Liver (tissue), 9 donors: Measurements from ENCODE around the gene DNAH5. TPM values are rescaled to one million over a fixed set of nuclear protein-coding genes. Genes with fewer than 3 reads are reported as not detected.
"Not testable (repeated sequence)": the region's sequence is repeated elsewhere in the genome, so short reads cannot be mapped to it uniquely, and the experiment has no call there.

ENCODE experiments used
- DNase-seq: peaks from one replicate; pipeline ENCODE4 v3.0.0-alpha.2; 2017; ENCODE audit warnings: low spot score
- H3K27ac ChIP-seq, 2 donors: one replicate each; pipeline ENCODE4 v1.7.0; 2013; ENCODE audit warnings: inconsistent platforms in 2 of 2, low read length in 2 of 2, control low read depth in 1 of 2, low read depth in 1 of 2, mild to moderate bottlenecking in 1 of 2
- H3K27me3 ChIP-seq, 4 donors: one replicate each; pipeline versions ENCODE4 v1.6.1 to v1.7.0; 2013; ENCODE audit warnings: low read length in 3 of 4, inconsistent platforms in 1 of 4, mild to moderate bottlenecking in 1 of 4, moderate library complexity in 1 of 4; ENCODE audit not compliant: control insufficient read depth in 4 of 4, insufficient read depth in 4 of 4
- H3K36me3 ChIP-seq, 4 donors: one replicate each; pipeline versions ENCODE4 v1.6.1 to v1.7.0; 2013; ENCODE audit warnings: low read length in 3 of 4, mild to moderate bottlenecking in 3 of 4, low read depth in 1 of 4, moderate library complexity in 1 of 4; ENCODE audit not compliant: control insufficient read depth in 4 of 4, insufficient read depth in 3 of 4
- H3K4me1 ChIP-seq, 4 donors: one replicate each; pipeline versions ENCODE4 v1.6.1 to v1.7.0; 2013; ENCODE audit warnings: low read length in 3 of 4, mild to moderate bottlenecking in 3 of 4, moderate library complexity in 1 of 4; ENCODE audit not compliant: control insufficient read depth in 4 of 4, insufficient read depth in 4 of 4
- H3K4me3 ChIP-seq, 3 donors: one replicate each; pipeline versions ENCODE4 v1.6.1 to v1.7.0; 2013; ENCODE audit warnings: low read length in 3 of 3, control low read depth in 1 of 3, low read depth in 1 of 3, mild to moderate bottlenecking in 1 of 3
- H3K9ac ChIP-seq, 2 donors: one replicate each; pipeline ENCODE4 v1.7.0; 2013; ENCODE audit warnings: low read length in 2 of 2, mild to moderate bottlenecking in 2 of 2, moderate library complexity in 2 of 2, control low read depth in 1 of 2, low read depth in 1 of 2
- H3K9me3 ChIP-seq, 4 donors: one replicate each; pipeline versions ENCODE4 v1.6.1 to v1.7.0; 2013; ENCODE audit warnings: low read length in 3 of 4; ENCODE audit not compliant: control insufficient read depth in 4 of 4
- ATF3 ChIP-seq: IDR thresholded peaks from 2 replicates; pipeline ENCODE4 v1.6.1; 2016; ENCODE audit warnings: antibody characterized with exemption
- EGR1 ChIP-seq, 2 donors: IDR thresholded peaks; 2 replicates each; pipeline ENCODE4 v1.6.1; 2016 to 2018; ENCODE audit warnings: antibody characterized with exemption in 2 of 2, low read depth in 2 of 2
- HNF4A ChIP-seq, 2 donors: conservative IDR thresholded peaks; 2 replicates each; pipeline ENCODE4 v1.6.1; 2016; ENCODE audit warnings: antibody characterized with exemption in 2 of 2, mild to moderate bottlenecking in 2 of 2
- HNF4G ChIP-seq: IDR thresholded peaks from 2 replicates; pipeline ENCODE4 v1.6.1; 2016; ENCODE audit warnings: antibody characterized with exemption
- JUND ChIP-seq, 2 donors: IDR thresholded peaks; 2 replicates each; pipeline ENCODE4 v1.6.1; 2016; ENCODE audit warnings: antibody characterized with exemption in 2 of 2
- MAX ChIP-seq: IDR thresholded peaks from 2 replicates; pipeline ENCODE4 v1.6.1; 2016; ENCODE audit warnings: antibody characterized with exemption
- NR2F2 ChIP-seq: IDR thresholded peaks from 2 replicates; pipeline ENCODE4 v1.6.1; 2016; ENCODE audit warnings: antibody characterized with exemption
- RAD21 ChIP-seq, 2 donors: IDR thresholded peaks; 2 replicates each; pipeline ENCODE4 v1.6.1; 2016; ENCODE audit warnings: antibody characterized with exemption in 2 of 2, mild to moderate bottlenecking in 2 of 2
- RXRA ChIP-seq, 2 donors: IDR thresholded peaks; 2 replicates each; pipeline ENCODE4 v1.6.1; 2017 to 2018; ENCODE audit warnings: antibody characterized with exemption in 2 of 2, mild to moderate bottlenecking in 1 of 2
- TAF1 ChIP-seq: conservative IDR thresholded peaks from 2 replicates; pipeline ENCODE4 v1.6.1; 2016; ENCODE audit warnings: antibody characterized with exemption, mild to moderate bottlenecking
- YY1 ChIP-seq: IDR thresholded peaks from 2 replicates; pipeline ENCODE4 v1.6.1; 2016; ENCODE audit warnings: antibody characterized with exemption, mild to moderate bottlenecking
- WGBS: extraction: QIAGEN DNeasy Blood & Tissue Kit; methylation state at CpG from one replicate; pipeline ENCODE4 v1.1.7; 2013; 5-methylcytosine and 5-hydroxymethylcytosine counted together
- polyA plus RNA-seq, 2 donors: library from polyadenylated mRNA; stranded (reverse) in 1 of 2; unstranded in 1 of 2; fragments of 200-250 nt in 1 of 2; fragments of >200 nt in 1 of 2; fragmentation: Nextera tagmentation in 1 of 2; extraction: Ambion mirVana in 1 of 2; gene quantifications; one replicate each; pipeline versions ENCODE4 v1.2.1 to v1.2.3, GENCODE V29; 2013 to 2015
- total RNA-seq, 2 donors: library from RNA; depleted of rRNA; stranded (reverse); fragments of >200 nt; gene quantifications; one replicate each; pipeline ENCODE4 v1.2.3, GENCODE V29; 2014
- TF ChIP-seq, protein P1 (sequence below): IDR thresholded peaks from 2 replicates; pipeline ENCODE4 v1.6.1; 2016; ENCODE audit warnings: antibody characterized with exemption, mild to moderate bottlenecking
- donor health status: healthy.
- donor health status: healthy.
- donor health status: healthy.
- donor health status: healthy.
- donor health status: healthy.

DNAH5 gene
- total and polyA plus RNA-seq, 4 donors, result 0.19 to 14.8 (median 4.4) TPM

GRCh38 chr5:13816126-13816525 is 128.4 kb downstream of the DNAH5 start (continued):
- TF ChIP-seq, protein P1, sequence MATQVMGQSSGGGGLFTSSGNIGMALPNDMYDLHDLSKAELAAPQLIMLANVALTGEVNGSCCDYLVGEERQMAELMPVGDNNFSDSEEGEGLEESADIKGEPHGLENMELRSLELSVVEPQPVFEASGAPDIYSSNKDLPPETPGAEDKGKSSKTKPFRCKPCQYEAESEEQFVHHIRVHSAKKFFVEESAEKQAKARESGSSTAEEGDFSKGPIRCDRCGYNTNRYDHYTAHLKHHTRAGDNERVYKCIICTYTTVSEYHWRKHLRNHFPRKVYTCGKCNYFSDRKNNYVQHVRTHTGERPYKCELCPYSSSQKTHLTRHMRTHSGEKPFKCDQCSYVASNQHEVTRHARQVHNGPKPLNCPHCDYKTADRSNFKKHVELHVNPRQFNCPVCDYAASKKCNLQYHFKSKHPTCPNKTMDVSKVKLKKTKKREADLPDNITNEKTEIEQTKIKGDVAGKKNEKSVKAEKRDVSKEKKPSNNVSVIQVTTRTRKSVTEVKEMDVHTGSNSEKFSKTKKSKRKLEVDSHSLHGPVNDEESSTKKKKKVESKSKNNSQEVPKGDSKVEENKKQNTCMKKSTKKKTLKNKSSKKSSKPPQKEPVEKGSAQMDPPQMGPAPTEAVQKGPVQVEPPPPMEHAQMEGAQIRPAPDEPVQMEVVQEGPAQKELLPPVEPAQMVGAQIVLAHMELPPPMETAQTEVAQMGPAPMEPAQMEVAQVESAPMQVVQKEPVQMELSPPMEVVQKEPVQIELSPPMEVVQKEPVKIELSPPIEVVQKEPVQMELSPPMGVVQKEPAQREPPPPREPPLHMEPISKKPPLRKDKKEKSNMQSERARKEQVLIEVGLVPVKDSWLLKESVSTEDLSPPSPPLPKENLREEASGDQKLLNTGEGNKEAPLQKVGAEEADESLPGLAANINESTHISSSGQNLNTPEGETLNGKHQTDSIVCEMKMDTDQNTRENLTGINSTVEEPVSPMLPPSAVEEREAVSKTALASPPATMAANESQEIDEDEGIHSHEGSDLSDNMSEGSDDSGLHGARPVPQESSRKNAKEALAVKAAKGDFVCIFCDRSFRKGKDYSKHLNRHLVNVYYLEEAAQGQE, result no peak
- no peak for TF ChIP-seq TAF1
- TF ChIP-seq RXRA (IDR thresholded peaks at IDR 0.05), result no peak
- TF ChIP-seq NR2F2, result no peak
- TF ChIP-seq RAD21 (IDR thresholded peaks at IDR 0.05), result no peak
- no peak for TF ChIP-seq MAX
- TF ChIP-seq ATF3, result no peak

- Histone ChIP-seq H3K27ac (no peak overlapping the region), H3K9me3 (no peaks in the 10 kb centered on the region), H3K27me3 (no peaks in the 10 kb centered on the region), H3K9ac (no peak overlapping the region), H3K4me1 (no peaks in the 10 kb centered on the region), H3K36me3 (no peaks in the 10 kb centered on the region), H3K4me3 (no peak overlapping the region)
- TF ChIP-seq MAX (no peak), RAD21 (IDR thresholded peaks at IDR 0.05) (peak in 1 of 2 donors; percentile 15)
- DNase-seq, result no peak
- WGBS, result 81% methylated on average over 1 of the region's 1 CpG
Measured at GRCh38 chr5:13814301-13814700, 130.2 kb downstream of the DNAH5 start.

GRCh38 chr5:13809921-13810320 is 134.6 kb downstream of the DNAH5 start:
- Histone ChIP-seq H3K27me3 (no peaks in the 10 kb centered on the region), H3K27ac (no peak overlapping the region), H3K36me3 (no peaks in the 10 kb centered on the region), H3K4me1 (no peaks in the 10 kb centered on the region), H3K4me3 (no peak overlapping the region), H3K9ac (no peak overlapping the region), H3K9me3 (no peaks in the 10 kb centered on the region)
- no peak for DNase-seq
- TF ChIP-seq HNF4A (conservative IDR thresholded peaks at IDR 0.05) (no peak), MAX (no peak), JUND (IDR thresholded peaks at IDR 0.05) (no peak), YY1 (no peak)
- WGBS, result 71% methylated on average over 30 of the region's 30 CpGs

DNA sequence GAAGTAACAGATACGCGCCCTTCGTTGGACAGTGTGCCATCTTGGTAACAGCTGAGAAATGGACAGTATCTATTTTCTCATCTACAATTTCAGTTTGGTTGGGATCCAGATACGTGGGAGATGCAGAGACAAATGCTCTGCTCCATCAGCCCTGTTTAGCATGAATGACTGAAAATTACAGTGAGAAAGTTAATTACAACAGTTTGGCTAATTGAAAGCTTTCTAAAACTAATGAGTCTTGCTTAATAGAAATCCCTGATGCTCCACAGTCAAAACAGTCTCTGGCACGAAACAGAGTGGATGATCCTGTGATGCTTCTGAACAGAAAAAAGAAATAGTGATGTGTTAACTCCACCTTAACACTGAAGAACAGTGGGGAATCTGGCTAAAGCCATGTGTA is 140.2 kb downstream of the DNAH5 start:
- Histone ChIP-seq H3K27me3 (no peaks in the 10 kb centered on the region), H3K36me3 (no peaks in the 10 kb centered on the region), H3K9ac (no peak overlapping the region), H3K4me1 (no peaks in the 10 kb centered on the region), H3K9me3 (no peaks in the 10 kb centered on the region), H3K27ac (no peak overlapping the region), H3K4me3 (no peak overlapping the region)
- TF ChIP-seq HNF4G (no peak), YY1 (no peak), JUND (IDR thresholded peaks at IDR 0.05) (no peak), EGR1 (IDR thresholded peaks at IDR 0.05; ENCODE audit: low read depth in 2 of 2) (no peak)
- DNase-seq, result no peak
- WGBS, result 83% methylated on average over 5 of the region's 5 CpGs

DNA sequence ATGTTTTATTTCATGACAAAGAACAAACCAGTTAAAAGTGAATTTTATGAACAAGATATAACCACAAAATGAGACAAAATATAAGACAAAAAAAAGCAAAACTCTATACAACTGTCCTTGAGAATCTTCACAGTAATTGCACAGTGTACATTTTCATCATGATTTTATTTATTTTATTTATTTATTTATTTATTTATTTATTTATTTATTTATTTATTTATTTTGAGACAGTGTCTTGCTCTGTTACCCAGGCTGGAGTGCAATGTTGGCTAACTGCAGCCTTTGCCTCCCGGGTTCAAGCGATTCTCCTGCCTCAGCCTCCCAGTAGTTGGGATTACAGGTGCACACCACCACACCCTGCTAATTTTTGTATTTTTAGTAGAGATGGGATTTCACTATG is 145.9 kb downstream of the DNAH5 start:
- not testable (repeated sequence) for H3K36me3 ChIP-seq, H3K27me3 ChIP-seq, H3K27ac ChIP-seq, H3K9me3 ChIP-seq, DNase-seq, H3K4me1 ChIP-seq, H3K4me3 ChIP-seq, H3K9ac ChIP-seq
- 93% methylated on average over 2 of the region's 2 CpGs for WGBS
